Type B pancreatic cell (in vitro differentiated cells): Measurements from ENCODE around the gene SAT2. TPM values are rescaled to one million over a fixed set of nuclear protein-coding genes. Genes with fewer than 3 reads are reported as not detected.

Experiments
- DNase-seq: peaks from one replicate; pipeline ENCODE4 v3.0.0; 2021; ENCODE audit warnings: mixed read lengths; ENCODE audit not compliant: unreplicated experiment; ENCODE audit errors: extremely low spot score
- H3K27ac Mint-ChIP-seq: 2 replicates; pipeline ENCODE4 v1.8.0; 2021; ENCODE audit warnings: mild to moderate bottlenecking, mixed read lengths
- H3K27me3 Mint-ChIP-seq: 2 replicates; pipeline ENCODE4 v1.8.0; 2021; ENCODE audit warnings: mixed read lengths
- H3K36me3 Mint-ChIP-seq: 2 replicates; pipeline ENCODE4 v1.8.0; 2021; ENCODE audit warnings: mixed read lengths
- H3K4me1 Mint-ChIP-seq: one replicate; pipeline ENCODE4 v1.8.0; 2021; ENCODE audit warnings: mixed read lengths; ENCODE audit not compliant: unreplicated experiment
- H3K4me3 Mint-ChIP-seq: 2 replicates; pipeline ENCODE4 v1.8.0; 2021; ENCODE audit warnings: mild to moderate bottlenecking, mixed read lengths
- H3K9me3 Mint-ChIP-seq: 2 replicates; pipeline ENCODE4 v1.8.0; 2021; ENCODE audit warnings: mixed read lengths
- CTCF ChIP-seq: fragments of 200-600 bp; sonication (generic); conservative IDR thresholded peaks from 2 replicates; pipeline ENCODE4 v1.5.0; 2021; ENCODE audit warnings: antibody characterized with exemption, mild to moderate bottlenecking
- total RNA-seq: library from RNA; stranded (reverse); gene quantifications from 2 replicates; pipeline ENCODE4 v1.2.1, GENCODE V29; 2021; ENCODE audit warnings: low replicate concordance

Gene SAT2
- total RNA-seq, 1 donor from 2014 or later = 104 TPM

DNA sequence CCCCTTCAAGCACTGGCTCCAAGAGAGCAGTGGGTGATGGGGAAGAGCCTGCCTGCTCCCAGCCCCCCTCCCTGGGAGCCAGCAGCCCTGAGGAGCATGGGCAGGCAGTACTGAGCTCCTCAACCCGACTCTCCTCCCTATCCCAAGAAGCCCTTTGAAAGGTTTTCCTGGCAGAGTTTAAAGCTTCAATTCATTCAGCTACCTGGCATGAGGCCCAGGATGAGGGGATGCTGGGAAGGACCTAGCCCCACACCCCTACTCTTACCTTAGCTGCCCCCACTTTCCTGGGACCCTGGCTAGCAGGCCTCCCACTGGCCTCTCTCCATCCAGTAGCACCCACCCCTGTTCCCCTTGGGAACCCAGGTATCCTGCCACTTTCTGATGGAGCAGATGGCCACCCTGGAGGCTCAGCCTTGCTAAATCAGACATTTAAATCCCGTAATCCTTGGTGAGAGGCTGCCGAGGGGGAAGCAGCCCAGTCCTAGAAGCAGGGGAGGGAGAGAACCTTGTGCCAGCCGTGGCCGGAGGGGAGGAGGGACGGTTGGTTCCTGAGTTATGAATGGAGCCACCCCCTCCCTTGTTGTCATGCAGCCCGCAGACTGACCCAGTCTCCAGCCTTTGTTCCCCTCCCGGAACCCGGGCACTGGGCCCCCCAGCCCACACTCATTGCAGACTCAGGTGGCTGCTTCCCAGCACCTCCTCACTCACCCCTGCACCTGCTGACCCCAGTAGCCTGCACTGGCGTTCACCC, 40.2 kb upstream of the SAT2 start:
- Mint-ChIP-seq H3K4me1 (no peaks in the 10 kb centered on the region), H3K9me3 (no peaks in the 10 kb centered on the region), H3K4me3 (no peak overlapping the region), H3K27ac (no peak overlapping the region), H3K27me3 (no peaks in the 10 kb centered on the region), H3K36me3 (peaks cover 13% of the 10 kb centered on the region)
- no peak for DNase-seq
- no peak for TF ChIP-seq CTCF

- no peak for DNase-seq
Observed at GRCh38 chr17:7656958-7657609, 29.5 kb upstream of the SAT2 start.

GRCh38 chr17:7655541-7655840, 27.9 kb upstream of the SAT2 start:
- DNase-seq = no peak
- Mint-ChIP-seq H3K4me1 (peaks cover 25% of the 10 kb centered on the region), H3K27me3 (peaks cover 58% of the 10 kb centered on the region), H3K36me3 (peaks cover 3% of the 10 kb centered on the region), H3K9me3 (no peaks in the 10 kb centered on the region), H3K4me3 (no peak overlapping the region), H3K27ac (no peak overlapping the region)
- TF ChIP-seq CTCF = no peak

More at GRCh38 chr17:7656958-7657609, 29.5 kb upstream of the SAT2 start:
- Mint-ChIP-seq H3K9me3 (no peaks in the 10 kb centered on the region), H3K27ac (no peak overlapping the region), H3K36me3 (peaks cover 3% of the 10 kb centered on the region), H3K4me3 (no peak overlapping the region), H3K4me1 (peaks cover 23% of the 10 kb centered on the region), H3K27me3 (peaks cover 46% of the 10 kb centered on the region)
- TF ChIP-seq CTCF = peak; percentile 58

DNA sequence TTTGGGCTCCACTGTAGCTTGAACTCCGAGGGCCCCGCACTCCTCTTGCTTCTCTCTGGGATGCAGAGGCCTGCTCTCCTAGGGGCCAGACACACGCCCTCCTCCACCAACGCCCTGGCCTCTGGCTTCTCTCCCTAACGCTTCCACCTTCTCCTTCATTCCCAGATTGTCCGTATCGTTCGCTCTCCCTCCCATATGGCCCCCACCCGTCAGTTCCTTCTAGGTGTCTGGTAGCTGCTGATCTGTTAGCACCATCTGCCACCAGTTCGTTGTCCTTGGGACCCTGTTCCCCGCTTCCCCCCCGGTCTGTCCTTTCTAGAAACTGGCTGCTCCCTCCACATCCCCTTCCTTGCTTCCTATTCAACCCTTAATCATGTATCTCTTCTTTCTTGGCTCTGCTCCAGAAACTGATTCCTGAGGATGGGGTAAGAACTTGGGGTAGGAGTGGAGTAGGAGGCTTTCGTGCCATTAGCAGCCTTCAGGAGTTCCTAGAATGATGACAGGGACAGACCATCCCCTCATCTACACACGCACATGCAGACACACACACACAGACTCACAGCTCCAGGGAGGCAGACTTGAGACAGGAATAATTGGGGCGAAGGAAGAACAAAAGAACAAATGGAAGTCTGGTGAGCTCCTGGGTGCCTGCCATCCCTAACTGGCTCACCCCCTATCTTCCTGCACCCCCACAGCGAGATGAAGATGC, 27.4 kb upstream of the SAT2 start:
- Mint-ChIP-seq H3K36me3 (peaks cover 3% of the 10 kb centered on the region), H3K27me3 (peaks cover 63% of the 10 kb centered on the region), H3K4me3 (peak overlapping the region; percentile 13), H3K27ac (no peak overlapping the region), H3K9me3 (no peaks in the 10 kb centered on the region), H3K4me1 (peaks cover 30% of the 10 kb centered on the region)
- no peak for DNase-seq
- TF ChIP-seq CTCF = no peak

DNA sequence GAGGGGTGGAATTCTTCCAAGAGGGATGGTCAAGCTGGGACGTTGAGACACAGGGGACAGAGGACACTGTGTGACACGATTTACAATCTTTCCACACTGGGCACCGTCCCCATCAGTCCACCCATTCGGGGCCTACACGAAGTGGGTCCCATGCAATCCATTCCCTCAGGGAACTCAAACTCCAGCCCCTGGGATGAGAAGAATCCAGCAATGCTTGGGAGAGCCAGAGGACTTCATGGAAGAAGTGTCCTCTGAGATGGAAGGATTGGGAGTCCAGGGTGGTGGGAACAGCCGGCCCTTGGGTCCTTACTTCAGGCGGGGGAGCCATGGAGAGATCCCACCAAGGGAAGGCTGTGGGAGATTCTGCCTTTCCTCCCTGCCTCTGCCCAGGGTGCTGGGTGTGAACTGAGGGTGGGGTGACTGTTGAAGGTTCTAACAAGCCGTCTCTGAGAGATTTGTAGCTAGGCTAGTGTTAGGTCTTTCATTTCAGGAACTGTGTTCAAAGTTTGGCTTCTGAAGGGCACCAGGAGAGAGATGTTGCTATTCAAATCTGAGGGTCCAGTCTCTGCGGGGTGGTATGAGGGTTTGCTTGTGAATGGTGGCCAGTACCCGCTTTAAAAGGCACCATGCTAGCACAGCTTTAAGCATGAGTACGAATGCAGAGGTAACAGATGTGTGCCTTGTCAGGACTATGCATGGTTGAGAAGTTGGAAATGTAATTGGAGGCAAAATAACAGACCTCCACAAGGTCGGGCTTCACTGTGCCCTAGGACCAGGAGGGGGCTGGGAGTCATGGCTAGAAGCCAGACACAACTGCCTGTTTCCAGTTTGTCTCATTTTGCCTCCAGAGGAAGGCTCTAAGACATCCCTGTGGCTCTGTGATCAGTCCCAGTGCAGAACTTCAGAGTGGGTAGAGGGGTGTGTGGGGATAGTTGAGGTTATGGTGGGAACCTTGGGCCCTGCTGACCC, 25.1 kb upstream of the SAT2 start:
- H3K36me3 Mint-ChIP-seq = peaks cover 3% of the 10 kb centered on the region
- TF ChIP-seq CTCF = no peak
- DNase-seq = no peak
- H3K27me3 Mint-ChIP-seq = peaks cover 71% of the 10 kb centered on the region
- peaks cover 32% of the 10 kb centered on the region for H3K4me1 Mint-ChIP-seq
- peak overlapping the region; percentile 71 for H3K4me3 Mint-ChIP-seq
- H3K27ac Mint-ChIP-seq = no peak overlapping the region
- no peaks in the 10 kb centered on the region for H3K9me3 Mint-ChIP-seq
